GM18505 (cell line): ENCODE measurements around the gene C19orf38.
"Not testable (repeated sequence)": the region's sequence is repeated elsewhere in the genome, so short reads cannot be mapped to it uniquely, and the experiment has no call there.

Experiments used
- ATAC-seq: cut with Tn5 transposase; IDR thresholded peaks from one replicate; pipeline ENCODE4 v1.9.1; 2021; ENCODE audit not compliant: unreplicated experiment
- POLR2A ChIP-seq: IDR thresholded peaks from 4 replicates; pipeline ENCODE4 v1.6.1; 2011; ENCODE audit warnings: borderline replicate concordance; ENCODE audit not compliant: insufficient read depth, insufficient read length; ENCODE audit errors: extremely low read depth

The C19orf38 gene

GRCh38 chr19:10846500-10847202 is 1.6 kb upstream of the C19orf38 start:
- ATAC-seq: no peak
- TF ChIP-seq POLR2A: no peak

GRCh38 chr19:10850631-10851030 is 2.4 kb downstream of the C19orf38 start:
- no peak for ATAC-seq
- no peak for TF ChIP-seq POLR2A

- no peak for TF ChIP-seq POLR2A
These were observed 4.0 kb downstream of the C19orf38 start for GRCh38 chr19:10852098-10852800.

GRCh38 chr19:10852941-10853340 is 4.7 kb downstream of the C19orf38 start:
- TF ChIP-seq POLR2A: no peak
- ATAC-seq: no peak

More at GRCh38 chr19:10852098-10852800, 4.0 kb downstream of the C19orf38 start:
- no peak for ATAC-seq

GRCh38 chr19:10854350-10855089 is 6.3 kb downstream of the C19orf38 start:
- no peak for ATAC-seq
- TF ChIP-seq POLR2A: no peak

GRCh38 chr19:10855879-10856522 is 7.8 kb downstream of the C19orf38 start:
- no peak for TF ChIP-seq POLR2A
- no peak for ATAC-seq

- ATAC-seq: not testable (repeated sequence)
These were observed 8.7 kb downstream of the C19orf38 start for GRCh38 chr19:10856899-10857298.

GRCh38 chr19:10858204-10858828 is 10.1 kb downstream of the C19orf38 start:
- ATAC-seq: no peak

GRCh38 chr19:10861103-10861651 is 13.0 kb downstream of the C19orf38 start:
- ATAC-seq: no peak
- no peak for TF ChIP-seq POLR2A

More at GRCh38 chr19:10858204-10858828, 10.1 kb downstream of the C19orf38 start:
- TF ChIP-seq POLR2A: no peak

- TF ChIP-seq POLR2A: no peak
These were observed 14.4 kb downstream of the C19orf38 start for GRCh38 chr19:10862561-10863106.

GRCh38 chr19:10863107-10863717 is 15.0 kb downstream of the C19orf38 start:
- no peak for TF ChIP-seq POLR2A
- no peak for ATAC-seq

More at GRCh38 chr19:10862561-10863106, 14.4 kb downstream of the C19orf38 start:
- no peak for ATAC-seq

GRCh38 chr19:10864538-10864899 is 16.3 kb downstream of the C19orf38 start:
- ATAC-seq: no peak
- TF ChIP-seq POLR2A: no peak
